ENCODE measurements around the gene TSPO2.

GRCh38 chr6:41065550-41066026 lies 23.3 kb downstream of the TSPO2 start:
- TF ChIP-seq, protein P1, sequence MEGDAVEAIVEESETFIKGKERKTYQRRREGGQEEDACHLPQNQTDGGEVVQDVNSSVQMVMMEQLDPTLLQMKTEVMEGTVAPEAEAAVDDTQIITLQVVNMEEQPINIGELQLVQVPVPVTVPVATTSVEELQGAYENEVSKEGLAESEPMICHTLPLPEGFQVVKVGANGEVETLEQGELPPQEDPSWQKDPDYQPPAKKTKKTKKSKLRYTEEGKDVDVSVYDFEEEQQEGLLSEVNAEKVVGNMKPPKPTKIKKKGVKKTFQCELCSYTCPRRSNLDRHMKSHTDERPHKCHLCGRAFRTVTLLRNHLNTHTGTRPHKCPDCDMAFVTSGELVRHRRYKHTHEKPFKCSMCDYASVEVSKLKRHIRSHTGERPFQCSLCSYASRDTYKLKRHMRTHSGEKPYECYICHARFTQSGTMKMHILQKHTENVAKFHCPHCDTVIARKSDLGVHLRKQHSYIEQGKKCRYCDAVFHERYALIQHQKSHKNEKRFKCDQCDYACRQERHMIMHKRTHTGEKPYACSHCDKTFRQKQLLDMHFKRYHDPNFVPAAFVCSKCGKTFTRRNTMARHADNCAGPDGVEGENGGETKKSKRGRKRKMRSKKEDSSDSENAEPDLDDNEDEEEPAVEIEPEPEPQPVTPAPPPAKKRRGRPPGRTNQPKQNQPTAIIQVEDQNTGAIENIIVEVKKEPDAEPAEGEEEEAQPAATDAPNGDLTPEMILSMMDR (IDR thresholded peaks at IDR 0.05; ENCODE audit: borderline replicate concordance, extremely low read depth, low read length, poor library complexity, severe bottlenecking) = no peak
- TF ChIP-seq EZH2 (IDR thresholded peaks at IDR 0.05; ENCODE audit: borderline replicate concordance, low read depth, low read length, severe bottlenecking) = no peak
